ENCODE measurements around the gene LGALS7B. TPM values are rescaled to one million over a fixed set of nuclear protein-coding genes. Genes with fewer than 3 reads are reported as not detected.
"Not testable (repeated sequence)": the region's sequence is repeated elsewhere in the genome, so short reads cannot be mapped to it uniquely, and the experiment has no call there.

Gene LGALS7B
- total RNA-seq, 4 donors from 2014 or later: not detected

DNA sequence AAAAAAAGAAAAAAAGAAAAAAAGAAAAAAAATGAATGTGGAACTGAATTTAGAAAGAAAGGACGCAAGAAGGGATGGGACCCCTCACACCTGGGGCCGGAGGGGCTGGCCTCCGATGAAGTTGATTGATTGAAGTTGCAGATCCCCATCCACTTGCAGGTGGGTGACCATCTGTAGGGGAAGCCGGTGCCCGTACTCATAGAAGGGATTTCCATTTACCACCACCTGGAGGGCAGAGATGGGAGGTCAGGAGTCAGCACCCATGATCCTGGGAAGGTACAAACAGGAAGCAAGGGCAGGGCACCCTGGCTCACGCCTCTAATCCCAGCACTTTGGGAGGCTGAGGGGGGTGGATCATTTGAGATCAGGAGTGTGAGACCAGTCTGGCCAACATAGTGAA, 17.4 kb downstream of the LGALS7B start:
- ATAC-seq (ENCODE audit: low FRiP score): no peak

GRCh38 chr19:38807374-38808098, 18.5 kb downstream of the LGALS7B start:
- ATAC-seq (ENCODE audit: low FRiP score); DNase-seq (ENCODE audit: low spot score): not testable (repeated sequence)

More for the DNA sequence above, 17.4 kb downstream of the LGALS7B start:
- no peak for DNase-seq (ENCODE audit: low spot score)
- TF ChIP-seq CTCF (IDR thresholded peaks at IDR 0.05): no peak

DNA sequence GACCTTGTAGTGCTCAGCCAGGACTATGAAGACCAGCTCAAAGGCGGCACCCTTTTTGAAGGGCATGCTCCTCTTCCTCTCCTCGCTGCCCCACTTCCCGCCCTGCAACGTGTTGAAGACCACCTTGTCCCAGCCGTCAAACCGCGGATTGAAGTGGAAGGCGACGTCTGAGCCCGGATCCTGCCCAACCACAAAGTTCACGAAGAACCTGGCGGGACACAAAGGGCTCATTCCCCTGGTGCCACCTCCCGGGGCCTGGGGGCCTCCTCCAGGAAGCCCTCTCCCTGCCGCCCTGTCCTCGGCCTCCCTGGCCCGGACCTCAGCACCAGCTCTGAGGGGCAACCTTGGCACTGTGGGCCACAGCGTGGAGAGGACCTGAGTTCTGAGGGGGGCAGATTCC, 19.7 kb downstream of the LGALS7B start:
- TF ChIP-seq CTCF (IDR thresholded peaks at IDR 0.05): no peak

GRCh38 chr19:38809592-38810252, 20.7 kb downstream of the LGALS7B start:
- no peak for TF ChIP-seq CTCF (IDR thresholded peaks at IDR 0.05)
- DNase-seq (ENCODE audit: low spot score) (no peak), ATAC-seq (ENCODE audit: low FRiP score) (no peak)

More for the DNA sequence above, 19.7 kb downstream of the LGALS7B start:
- ATAC-seq (ENCODE audit: low FRiP score) (no peak), DNase-seq (ENCODE audit: low spot score) (no peak)

DNA sequence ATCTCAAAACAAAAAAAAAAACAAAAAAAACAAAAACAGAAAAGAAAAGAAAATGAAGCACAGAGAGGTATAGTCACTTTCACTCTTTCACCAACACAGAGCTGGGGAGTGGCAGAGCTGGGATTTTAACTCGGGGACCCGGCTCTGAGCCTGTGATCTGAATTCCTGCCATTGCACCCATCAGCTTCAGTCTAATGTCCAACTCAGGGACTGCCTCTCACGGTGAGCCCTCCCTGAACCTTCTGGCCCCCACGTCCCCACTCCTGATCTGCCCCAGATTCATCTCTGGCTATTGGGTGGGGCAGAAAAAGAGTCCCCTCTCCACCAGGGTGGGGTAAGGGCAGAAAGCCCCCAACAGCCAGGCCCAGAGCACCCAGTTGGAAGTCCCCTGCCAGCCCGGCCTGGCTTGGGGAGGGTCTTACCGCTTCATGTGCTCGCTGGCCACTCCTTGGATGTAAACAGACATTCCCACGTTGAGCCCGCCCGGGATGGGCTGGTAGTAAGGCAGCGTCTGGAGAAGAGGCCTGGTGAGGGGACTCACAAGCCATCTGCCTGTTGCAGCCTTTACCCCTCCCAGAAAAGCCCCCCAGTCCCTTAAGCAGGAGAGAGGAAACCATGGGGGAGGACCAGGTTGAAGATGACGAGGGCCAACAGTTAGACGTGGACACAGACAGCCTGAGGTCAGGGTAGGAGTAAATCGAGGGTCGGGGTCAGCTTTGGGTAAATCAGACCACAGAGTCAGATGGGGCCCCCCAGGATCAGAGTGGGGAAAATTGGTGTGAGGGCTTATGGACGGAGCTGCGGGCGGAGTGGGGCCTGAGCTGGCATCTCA, 23.2 kb downstream of the LGALS7B start:
- DNase-seq (ENCODE audit: low spot score) (no peak), ATAC-seq (ENCODE audit: low FRiP score) (no peak)
- no peak for TF ChIP-seq CTCF (IDR thresholded peaks at IDR 0.05)

- DNase-seq (ENCODE audit: low spot score) (no peak), ATAC-seq (ENCODE audit: low FRiP score) (no peak)
- TF ChIP-seq CTCF (IDR thresholded peaks at IDR 0.05): no peak
These were observed 23.9 kb downstream of the LGALS7B start, which contains the start of gene LGALS4 for GRCh38 chr19:38812841-38813320. Gene LGALS4 (minus strand): TSS chr19:38812945. CDS start chr19:38812886, 59 bp downstream.

- ATAC-seq (ENCODE audit: low FRiP score) (no peak), DNase-seq (ENCODE audit: low spot score) (no peak)
- no peak for TF ChIP-seq CTCF (IDR thresholded peaks at IDR 0.05)
These were observed 24.3 kb downstream of the LGALS7B start for GRCh38 chr19:38813323-38813722.

DNA sequence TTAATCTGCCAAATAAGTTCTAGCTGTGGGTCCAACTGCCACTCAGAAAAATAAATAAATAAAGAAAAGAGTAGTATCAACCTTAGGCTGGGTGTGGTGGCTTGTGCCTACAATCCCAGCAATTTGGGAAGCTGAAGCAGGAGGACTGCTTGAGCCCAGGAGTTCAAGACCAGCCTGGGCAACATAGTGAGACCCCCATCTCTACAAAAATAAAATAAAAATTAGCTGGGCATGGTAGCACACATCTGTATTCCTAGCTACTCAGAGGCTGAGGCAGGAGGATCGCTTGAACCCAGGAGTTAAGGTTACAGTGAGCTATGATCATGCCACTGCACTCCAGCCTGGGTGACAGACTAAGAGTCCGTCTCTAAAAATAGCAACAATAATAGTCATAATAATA, 24.9 kb downstream of the LGALS7B start:
- not testable (repeated sequence) for ATAC-seq (ENCODE audit: low FRiP score)

More for the DNA sequence above, 24.9 kb downstream of the LGALS7B start:
- not testable (repeated sequence) for DNase-seq (ENCODE audit: low spot score)
